ENCODE data around the gene PSMC4.

The PSMC4 gene

GRCh38 chr19:39970675-39971379, at the start of gene PSMC4:
PSMC4 (plus strand) TSS chr19:39971165; CDS start chr19:39971203, 38 bp downstream.
- peak; percentile 93 for DNase-seq (ENCODE audit: low spot score)

GRCh38 chr19:39923862-39924261, 47.1 kb upstream of the PSMC4 start:
- DNase-seq (ENCODE audit: low spot score), result no peak

- no peak for DNase-seq (ENCODE audit: low spot score)
Measured at GRCh38 chr19:39924389-39924788, 46.6 kb upstream of the PSMC4 start.

GRCh38 chr19:39924952-39925351, 46.0 kb upstream of the PSMC4 start:
- DNase-seq (ENCODE audit: low spot score), result no peak

GRCh38 chr19:39926170-39926760, 44.7 kb upstream of the PSMC4 start:
- no peak for DNase-seq (ENCODE audit: low spot score)

- DNase-seq (ENCODE audit: low spot score), result no peak
Measured at GRCh38 chr19:39927076-39927475, 43.9 kb upstream of the PSMC4 start.

DNA sequence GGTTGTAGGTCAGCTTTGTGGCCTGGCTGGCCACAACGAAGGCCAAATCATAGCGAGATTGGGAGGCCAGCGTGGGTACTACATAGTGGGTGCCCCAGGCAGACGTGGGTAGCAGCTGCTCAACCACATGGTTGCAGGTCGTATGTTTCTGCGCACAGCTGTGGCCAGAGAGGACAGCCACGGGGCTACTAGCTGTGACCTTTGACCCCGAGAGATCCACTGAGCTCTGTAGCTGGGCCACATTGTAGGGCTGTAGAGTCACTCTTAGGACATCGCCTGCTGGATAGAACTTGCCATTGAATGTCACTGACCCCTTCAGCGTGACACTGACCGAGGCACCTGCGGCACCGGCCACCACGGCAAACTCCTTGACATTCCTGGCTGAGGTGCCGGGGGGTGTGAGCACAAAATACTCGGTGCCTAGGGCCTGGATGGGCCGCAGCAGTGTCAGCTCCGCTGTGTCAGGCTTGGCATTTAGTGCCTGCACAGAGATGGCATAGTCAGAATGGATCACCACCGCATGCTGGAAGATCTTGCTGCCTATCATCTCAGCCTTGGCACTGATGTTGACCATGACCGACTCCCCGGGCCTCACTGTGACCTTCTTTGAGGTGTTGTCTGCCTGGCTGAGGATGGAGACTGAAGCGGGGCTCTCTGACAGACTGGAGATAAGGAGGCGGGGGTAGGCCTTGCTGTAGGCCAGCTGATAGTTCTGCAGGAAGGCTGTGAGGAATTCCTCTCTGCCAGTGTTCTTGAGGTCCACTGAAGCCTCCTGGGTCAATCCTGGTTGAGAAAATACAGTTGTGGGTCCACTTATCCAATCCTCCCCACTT, 43.2 kb upstream of the PSMC4 start:
- DNase-seq (ENCODE audit: low spot score), result no peak

GRCh38 chr19:39928357-39928725, 42.6 kb upstream of the PSMC4 start:
- no peak for DNase-seq (ENCODE audit: low spot score)

GRCh38 chr19:39929750-39930149, 41.2 kb upstream of the PSMC4 start:
- DNase-seq (ENCODE audit: low spot score), result no peak

DNA sequence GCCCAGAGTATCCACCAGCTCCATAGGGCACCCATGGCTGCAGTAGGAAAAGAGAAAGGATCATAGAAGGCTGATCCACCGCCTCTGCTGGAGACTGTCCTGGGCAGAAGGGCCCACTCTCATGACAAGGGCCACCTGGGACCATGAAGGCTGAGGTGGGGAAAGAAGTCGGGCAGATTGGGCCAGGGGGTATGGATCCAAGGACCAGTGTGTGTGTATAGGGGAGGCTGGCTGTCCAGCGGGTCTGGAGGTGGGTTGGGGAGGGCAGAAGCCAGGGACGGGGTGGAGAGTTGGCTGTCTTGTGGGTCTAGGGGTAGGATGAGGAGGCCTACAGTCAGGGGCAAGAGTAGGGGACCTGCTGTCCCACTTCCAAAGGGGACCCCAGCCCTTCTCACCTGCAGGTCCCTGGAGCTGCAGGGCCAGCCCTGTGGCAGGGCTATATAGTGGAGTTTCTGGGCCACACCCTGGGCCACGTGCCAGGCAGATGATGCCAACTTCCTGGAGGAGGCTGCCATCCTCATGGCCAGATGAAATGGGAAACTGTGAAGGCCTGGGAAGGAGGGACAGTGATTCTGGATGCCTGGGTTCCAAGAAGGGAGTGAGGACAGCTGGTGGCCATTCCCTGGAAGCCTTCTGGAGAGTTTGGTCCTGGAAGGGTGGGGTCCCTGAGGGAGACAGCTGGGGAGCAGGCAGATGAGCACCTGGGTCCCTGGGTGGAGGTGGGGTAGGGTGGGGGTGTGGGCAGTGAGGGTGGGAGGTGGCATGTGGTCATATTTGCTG, 36.2 kb upstream of the PSMC4 start, which contains the start of gene FCGBP:
FCGBP (minus strand) TSS at position 51 of the 780 bp plus-strand sequence.
- DNase-seq (ENCODE audit: low spot score), result no peak

DNA sequence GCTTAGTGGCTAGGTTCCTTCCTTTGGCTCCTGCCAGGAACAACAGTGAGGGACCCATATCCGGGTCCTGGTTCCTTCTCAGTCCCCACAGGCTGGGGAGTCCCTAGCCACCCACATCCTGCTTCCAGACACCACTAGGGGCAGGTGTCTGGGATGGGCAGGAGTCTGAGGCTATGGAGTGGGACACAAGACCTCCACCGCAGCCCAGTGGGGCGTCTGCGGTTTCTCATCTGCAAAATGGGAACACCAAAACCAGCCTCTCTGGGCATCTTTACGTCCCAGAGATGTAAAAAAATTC, 35.7 kb upstream of the PSMC4 start:
- no peak for DNase-seq (ENCODE audit: low spot score)

- DNase-seq (ENCODE audit: low spot score), result no peak
Measured at GRCh38 chr19:39936020-39936419, 34.9 kb upstream of the PSMC4 start.

DNA sequence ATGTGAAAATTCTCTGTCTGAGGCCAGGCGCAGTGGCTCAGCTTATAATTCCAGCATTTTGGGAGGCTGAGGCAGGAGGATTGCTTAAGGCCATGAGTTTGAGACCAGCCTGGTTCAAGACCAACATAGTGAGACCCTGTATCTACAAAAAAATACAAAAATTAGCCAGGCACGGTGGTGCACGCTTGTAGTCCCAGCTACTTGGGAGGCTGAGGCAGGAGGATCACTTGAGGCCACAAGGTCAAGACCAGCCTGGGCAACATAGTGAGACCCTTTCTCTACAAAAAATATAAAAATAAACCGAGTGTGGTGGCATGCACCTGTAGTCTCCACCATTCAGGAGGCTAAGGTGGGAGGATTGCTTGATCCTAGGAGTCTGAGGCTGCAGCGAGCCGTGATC, 34.3 kb upstream of the PSMC4 start:
- no peak for DNase-seq (ENCODE audit: low spot score)

- DNase-seq (ENCODE audit: low spot score), result no peak
Measured at GRCh38 chr19:39937094-39937720, 33.8 kb upstream of the PSMC4 start.

DNA sequence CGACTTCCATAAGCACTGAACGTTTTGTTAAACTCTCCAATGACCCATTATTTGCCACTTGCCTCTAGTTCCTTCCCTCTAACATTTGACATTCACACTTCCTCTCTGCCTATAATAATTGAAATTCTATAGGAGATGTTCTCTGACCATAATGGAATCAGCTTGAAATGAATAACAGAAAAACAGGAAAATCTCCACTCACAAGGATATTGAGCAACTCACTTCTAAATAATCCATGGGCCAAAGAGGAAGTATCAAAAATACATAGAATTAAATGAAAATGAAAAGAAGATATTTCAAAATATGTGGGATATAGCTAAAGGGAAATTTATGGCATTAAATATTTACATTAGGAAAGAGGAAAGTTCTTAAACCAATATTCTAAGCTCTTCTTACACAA, 33.2 kb upstream of the PSMC4 start:
- DNase-seq (ENCODE audit: low spot score), result no peak

GRCh38 chr19:39939556-39939955, 31.4 kb upstream of the PSMC4 start:
- DNase-seq (ENCODE audit: low spot score), result no peak

- DNase-seq (ENCODE audit: low spot score), result no peak
Measured at GRCh38 chr19:39940221-39940833, 30.6 kb upstream of the PSMC4 start.

DNA sequence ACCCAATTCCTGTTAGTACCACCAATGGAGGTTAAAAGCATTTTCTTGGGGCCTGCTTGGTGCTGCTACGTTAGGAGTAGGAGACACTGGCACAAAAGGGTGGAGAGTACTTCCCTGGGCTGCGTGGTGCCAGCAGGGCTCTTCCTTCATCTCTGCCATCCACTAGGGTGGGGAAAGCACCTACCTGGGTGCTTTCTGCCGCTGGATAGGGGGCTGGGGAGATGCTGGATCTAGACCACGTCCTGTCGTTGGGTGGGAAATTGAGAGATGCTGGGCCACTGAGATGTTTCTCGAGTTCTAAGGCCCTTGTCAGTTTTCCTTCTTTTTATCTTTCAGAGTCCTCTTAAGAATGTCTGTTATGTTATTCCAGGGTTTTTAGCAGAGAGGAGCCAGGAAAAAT, 29.8 kb upstream of the PSMC4 start:
- no peak for DNase-seq (ENCODE audit: low spot score)

- no peak for DNase-seq (ENCODE audit: low spot score)
Measured at GRCh38 chr19:39941615-39942365, 29.2 kb upstream of the PSMC4 start.

- no peak for DNase-seq (ENCODE audit: low spot score)
Measured at GRCh38 chr19:39942366-39942730, 28.6 kb upstream of the PSMC4 start.

DNA sequence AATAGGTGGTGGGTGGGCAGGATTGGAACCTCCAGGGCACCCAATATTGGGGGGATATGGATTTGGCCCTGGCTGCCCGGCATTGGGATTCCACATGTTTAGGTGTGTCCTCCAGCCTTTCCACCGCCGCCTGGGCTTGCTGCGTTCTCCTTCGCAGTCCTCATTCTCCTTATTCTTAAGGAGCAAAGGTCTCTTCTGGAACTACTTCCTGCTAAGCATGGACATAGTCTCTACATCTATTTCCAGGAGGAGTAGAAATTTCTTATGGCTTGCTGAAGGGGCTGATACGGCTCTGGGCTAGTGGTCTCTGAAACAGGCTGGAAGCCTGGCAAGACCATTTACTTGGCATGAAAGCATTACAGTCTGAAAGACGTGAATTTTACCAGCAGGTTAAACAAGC, 27.4 kb upstream of the PSMC4 start:
- DNase-seq (ENCODE audit: low spot score), result no peak

All from HuH-7 (cell line).